GM12872 (cell line): ENCODE measurements around the gene TMEM202.

Source experiments
- TF ChIP-seq, protein P1 (sequence below): IDR thresholded peaks from 3 replicates; pipeline ENCODE4 v1.5.1; 2011; ENCODE audit warnings: low read depth, mild to moderate bottlenecking, low read length, moderate library complexity; ENCODE audit not compliant: insufficient read depth

The TMEM202 gene

DNA sequence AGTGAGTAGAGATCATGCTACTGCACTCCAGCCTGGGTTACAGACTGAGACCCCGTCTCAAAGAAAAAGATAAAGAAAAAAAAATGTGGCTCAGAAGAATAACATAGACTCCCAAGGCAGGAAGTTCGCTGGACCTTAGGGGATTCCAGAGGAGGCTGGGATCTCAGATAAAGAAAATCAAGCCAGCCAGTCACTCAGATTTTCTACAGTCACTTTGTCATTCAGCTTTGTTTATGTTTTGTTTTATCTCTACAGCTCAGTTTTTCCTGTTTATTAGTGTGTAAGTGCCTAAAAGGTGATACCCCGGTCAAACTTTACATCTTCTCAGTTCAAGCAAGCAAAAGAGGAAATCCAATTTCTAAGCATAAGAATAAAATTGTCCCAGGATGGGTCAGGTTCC, 6.3 kb downstream of the TMEM202 start:
- TF ChIP-seq, protein P1, sequence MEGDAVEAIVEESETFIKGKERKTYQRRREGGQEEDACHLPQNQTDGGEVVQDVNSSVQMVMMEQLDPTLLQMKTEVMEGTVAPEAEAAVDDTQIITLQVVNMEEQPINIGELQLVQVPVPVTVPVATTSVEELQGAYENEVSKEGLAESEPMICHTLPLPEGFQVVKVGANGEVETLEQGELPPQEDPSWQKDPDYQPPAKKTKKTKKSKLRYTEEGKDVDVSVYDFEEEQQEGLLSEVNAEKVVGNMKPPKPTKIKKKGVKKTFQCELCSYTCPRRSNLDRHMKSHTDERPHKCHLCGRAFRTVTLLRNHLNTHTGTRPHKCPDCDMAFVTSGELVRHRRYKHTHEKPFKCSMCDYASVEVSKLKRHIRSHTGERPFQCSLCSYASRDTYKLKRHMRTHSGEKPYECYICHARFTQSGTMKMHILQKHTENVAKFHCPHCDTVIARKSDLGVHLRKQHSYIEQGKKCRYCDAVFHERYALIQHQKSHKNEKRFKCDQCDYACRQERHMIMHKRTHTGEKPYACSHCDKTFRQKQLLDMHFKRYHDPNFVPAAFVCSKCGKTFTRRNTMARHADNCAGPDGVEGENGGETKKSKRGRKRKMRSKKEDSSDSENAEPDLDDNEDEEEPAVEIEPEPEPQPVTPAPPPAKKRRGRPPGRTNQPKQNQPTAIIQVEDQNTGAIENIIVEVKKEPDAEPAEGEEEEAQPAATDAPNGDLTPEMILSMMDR = no peak

DNA sequence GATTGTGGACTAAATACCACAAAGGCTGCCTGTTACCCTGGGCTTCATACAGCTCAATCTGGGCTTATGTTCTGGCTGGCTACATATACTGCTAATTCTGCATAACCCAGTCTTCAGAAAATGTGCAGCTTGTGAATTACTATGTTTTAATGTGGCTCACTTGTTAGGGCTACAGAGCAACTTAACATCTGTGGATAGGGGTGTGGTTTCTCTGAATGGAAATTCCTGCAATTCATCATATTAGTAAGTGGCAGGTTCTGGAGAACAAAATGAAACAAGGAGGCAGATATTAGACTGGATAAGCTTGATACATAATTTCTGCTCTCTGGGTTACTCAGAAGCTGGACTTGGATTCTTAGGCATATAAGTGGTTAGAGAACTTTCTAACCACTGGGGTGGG, 6.7 kb downstream of the TMEM202 start:
- TF ChIP-seq, protein P1 = no peak

DNA sequence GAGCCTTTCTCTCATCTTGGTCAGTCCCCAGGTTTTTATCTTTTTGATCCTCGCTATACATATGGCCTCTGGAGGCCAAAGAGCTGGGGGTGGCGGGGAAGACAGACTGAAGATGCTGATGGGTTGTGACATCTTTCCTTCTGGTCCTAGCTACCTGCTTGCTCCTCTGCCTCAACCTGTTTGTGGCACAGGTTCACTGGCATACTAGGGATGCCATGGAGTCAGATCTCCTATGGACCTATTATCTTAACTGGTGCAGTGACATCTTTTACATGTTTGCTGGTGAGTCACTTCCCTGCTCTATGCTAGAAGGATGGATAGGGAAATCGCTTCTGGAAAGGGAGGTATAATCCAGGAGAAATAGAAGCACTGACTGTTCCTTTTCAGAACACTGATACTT, 8.8 kb downstream of the TMEM202 start:
- TF ChIP-seq, protein P1 = no peak

DNA sequence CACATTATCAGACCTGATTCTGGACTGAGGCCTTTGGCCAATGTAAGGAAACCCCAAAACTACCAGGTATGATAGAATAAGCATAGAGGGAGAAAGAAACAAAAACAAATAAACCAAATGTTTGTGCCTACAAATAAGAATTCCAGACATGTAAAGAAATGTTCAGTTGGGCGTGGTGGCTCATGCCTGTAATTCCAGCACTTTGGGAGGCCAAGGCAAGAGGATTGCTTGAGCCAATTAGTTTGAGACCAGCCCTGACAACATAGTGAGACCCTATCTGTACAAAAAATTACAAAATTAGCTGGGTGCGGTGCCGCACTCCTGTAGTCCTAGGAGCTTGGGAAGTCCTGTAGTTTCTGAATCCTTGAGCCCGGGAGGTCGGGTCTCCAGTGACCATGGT, 13.0 kb downstream of the TMEM202 start:
- TF ChIP-seq, protein P1 = no peak

DNA sequence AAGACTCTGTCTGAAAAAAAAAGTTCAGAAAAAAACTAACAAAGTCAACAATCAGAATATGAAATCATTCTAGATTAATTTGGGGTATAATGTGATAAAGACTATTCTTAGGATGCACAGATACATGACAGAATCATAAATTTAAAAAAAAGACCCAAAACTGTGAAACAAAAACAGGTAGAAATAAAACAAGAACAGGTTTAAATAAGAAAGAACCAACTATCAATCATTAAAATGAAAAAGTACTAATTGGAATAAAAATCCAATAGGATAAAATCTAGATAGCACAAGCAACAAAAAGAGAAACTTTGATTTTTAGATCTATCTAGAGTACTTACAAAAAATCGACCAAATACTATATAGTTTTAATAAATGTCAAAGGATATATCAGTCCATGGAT, 13.4 kb downstream of the TMEM202 start:
- TF ChIP-seq, protein P1 = no peak

DNA sequence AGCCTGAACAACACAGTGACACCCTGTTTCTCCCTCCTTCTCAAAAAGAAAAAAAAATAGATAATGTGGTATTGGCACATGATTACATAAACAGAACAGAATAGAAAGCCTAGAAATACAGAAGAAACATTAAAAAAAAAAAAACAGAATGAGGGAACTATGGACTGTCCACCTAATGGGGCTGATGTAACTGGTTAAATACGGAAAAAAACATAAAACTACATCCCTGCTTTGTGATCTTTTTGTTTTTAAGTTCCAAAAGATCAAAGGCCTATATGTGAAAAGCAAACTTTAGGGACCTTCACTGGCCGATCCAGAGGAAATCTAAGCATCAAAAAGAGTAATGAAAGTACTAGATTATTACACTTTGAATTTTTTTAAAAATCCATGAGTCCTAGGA, 17.2 kb downstream of the TMEM202 start:
- TF ChIP-seq, protein P1 = no peak

DNA sequence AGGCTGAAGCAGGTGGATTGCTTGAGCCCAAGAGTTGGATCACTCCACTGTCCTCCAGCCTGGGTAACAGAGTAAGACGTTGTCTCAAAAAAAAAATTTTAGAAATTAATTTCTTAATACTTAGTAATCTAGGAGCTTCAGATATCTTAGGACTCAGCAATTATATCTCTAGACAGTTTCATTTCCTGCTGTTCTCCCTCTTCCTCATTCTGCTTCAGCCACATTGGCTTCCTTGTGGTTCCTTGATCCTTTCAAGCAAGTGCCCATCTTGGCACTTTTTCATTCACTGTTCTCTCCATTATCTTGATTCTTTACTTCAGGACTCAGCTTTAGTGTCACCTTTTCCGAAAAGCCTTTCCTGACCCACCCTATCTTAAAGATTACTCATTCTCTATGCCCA, 22.5 kb downstream of the TMEM202 start:
- TF ChIP-seq, protein P1 = no peak

DNA sequence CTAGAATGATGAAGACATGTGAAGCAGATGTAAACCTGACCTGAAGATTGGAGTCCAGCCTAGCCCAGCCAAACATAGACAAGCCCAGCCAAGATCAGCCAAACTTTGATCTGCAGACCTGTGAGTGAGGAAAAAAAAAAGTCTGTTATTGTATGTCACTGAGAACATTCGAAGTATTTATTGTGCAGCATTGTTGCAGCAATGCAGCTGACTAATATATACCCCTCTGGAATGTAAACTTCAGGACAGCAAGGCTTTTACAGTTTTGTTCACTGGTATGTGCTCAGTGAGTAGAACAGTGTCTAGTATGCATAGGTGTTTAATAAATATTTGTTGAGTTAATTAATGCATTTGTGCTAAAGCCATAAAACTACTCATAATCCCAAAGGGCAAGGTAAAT, 23.4 kb downstream of the TMEM202 start:
- TF ChIP-seq, protein P1 = no peak
